Measurements from ENCODE around the gene ZSCAN9.

DNA sequence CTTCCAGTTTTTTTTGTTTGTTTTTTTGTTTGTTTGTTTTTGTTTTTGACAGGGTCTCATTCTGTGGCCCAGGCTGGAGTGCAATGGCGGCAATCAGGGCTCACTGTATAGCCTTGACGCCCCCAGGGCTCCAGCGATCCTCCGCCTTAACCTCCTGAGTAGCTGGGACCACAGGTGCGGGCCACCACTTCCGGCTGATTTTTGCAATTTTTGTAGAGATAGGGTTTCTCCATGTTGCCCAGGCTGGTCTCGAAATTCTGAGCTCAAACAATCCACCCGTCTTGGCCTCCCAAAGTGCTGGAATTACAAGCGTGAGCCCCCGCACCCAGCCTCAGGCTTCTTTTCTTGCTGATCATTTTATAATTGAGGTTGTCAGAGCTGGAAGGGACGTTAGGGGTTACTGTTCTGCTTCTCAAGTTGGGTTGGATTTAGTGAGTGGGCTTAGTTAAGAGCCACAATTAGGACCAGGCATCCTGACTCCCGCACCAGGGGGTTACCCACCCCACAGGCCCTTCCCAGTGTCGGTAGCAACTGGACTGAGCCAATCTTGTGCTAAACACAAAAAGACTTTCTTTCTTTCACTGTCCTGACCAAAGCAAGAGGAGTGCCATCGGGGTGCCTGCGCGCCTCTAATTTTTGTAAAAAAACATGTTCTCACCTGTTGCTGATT lies 13.1 kb upstream of the ZSCAN9 start:
- no peak for TF ChIP-seq HDAC6 (IDR thresholded peaks at IDR 0.05; ENCODE audit: low read depth, low read length)
- no peak for TF ChIP-seq EZH2 (IDR thresholded peaks at IDR 0.05; ENCODE audit: low read depth, low read length, severe bottlenecking)
- no peak for TF ChIP-seq KDM5A (IDR thresholded peaks at IDR 0.05; ENCODE audit: low read length)
- TF ChIP-seq NRF1 (IDR thresholded peaks at IDR 0.05; ENCODE audit: low read depth, low read length): no peak

All from H1 (cell line).